ENCODE data around the gene CCDC88A. TPM values are rescaled to one million over a fixed set of nuclear protein-coding genes. Genes with fewer than 3 reads are reported as not detected.

The CCDC88A gene
- total and polyA plus RNA-seq, 2 experiments from 2014 or later: 144 to 169 TPM

DNA sequence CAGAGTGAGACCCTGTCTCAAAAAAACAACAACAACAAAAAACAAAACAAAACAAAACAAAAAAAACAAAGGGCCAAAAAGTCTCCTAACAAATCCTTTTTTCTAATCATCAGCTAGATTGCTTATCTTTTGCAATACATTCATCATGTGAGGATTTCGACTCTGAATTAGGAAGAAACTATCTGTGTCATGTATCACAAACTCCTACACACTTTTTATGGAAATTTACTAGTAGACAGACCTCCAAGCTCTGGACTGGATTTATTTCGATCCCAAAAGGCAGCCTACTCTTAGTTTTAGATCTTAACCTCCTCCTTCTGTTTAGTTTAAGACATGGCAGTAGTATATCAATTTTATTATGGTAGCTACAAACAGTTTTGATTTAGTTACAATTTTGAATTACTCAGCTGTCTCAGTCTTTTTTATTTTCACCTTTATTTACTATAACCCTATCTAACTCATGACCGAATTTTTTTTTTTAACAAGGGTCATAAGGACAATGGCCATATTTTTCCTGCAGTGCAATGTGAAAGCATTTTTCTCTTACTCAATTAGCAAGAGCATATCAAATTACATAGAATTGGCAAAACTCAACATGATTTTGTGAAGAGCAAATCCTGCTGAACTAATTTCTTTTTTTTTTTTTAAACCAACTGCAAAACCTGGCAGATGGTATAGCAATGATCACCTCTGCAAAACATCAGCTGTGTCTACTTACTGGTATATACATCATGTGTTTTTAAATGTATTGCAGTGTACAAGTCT is 10.7 kb upstream of the CCDC88A start:
- H3K27me3 Mint-ChIP-seq (ENCODE audit: insufficient read depth, low read depth, poor library complexity): peaks cover 4% of the 10 kb centered on the region
- Histone ChIP-seq H4K20me1 (replicated peaks; ENCODE audit: insufficient read depth) (no peaks in the 10 kb centered on the region), H3K79me2 (replicated peaks; ENCODE audit: insufficient read depth) (no peaks in the 10 kb centered on the region), H3K36me3 (ENCODE audit: insufficient read depth) (no peaks in the 10 kb centered on the region), H3K27ac (ENCODE audit: low read depth) (no peak overlapping the region), H3K4me2 (no peak overlapping the region), H3F3A (replicated peaks; ENCODE audit: low read depth) (no peaks in the 10 kb centered on the region), H3K4me1 (ENCODE audit: insufficient read depth) (no peaks in the 10 kb centered on the region), H3K4me3 (no peak overlapping the region), H2AFZ (no peak overlapping the region), H3K27me3 (ENCODE audit: insufficient read depth) (no peaks in the 10 kb centered on the region), H3K9me2 (ENCODE audit: insufficient read depth) (no peaks in the 10 kb centered on the region)
- no peak overlapping the region for H3K27ac Mint-ChIP-seq
- ATAC-seq (no peak), DNase-seq (ENCODE audit: low spot score) (no peak)
- no peak overlapping the region for H3K4me3 Mint-ChIP-seq
- no peak for TF ChIP-seq ZNF114 (CRISPR knock-in tag; IDR thresholded peaks at IDR 0.05)
- no peak for TF ChIP-seq NANOG (IDR thresholded peaks at IDR 0.05; ENCODE audit: borderline replicate concordance)
- TF ChIP-seq, protein P1, sequence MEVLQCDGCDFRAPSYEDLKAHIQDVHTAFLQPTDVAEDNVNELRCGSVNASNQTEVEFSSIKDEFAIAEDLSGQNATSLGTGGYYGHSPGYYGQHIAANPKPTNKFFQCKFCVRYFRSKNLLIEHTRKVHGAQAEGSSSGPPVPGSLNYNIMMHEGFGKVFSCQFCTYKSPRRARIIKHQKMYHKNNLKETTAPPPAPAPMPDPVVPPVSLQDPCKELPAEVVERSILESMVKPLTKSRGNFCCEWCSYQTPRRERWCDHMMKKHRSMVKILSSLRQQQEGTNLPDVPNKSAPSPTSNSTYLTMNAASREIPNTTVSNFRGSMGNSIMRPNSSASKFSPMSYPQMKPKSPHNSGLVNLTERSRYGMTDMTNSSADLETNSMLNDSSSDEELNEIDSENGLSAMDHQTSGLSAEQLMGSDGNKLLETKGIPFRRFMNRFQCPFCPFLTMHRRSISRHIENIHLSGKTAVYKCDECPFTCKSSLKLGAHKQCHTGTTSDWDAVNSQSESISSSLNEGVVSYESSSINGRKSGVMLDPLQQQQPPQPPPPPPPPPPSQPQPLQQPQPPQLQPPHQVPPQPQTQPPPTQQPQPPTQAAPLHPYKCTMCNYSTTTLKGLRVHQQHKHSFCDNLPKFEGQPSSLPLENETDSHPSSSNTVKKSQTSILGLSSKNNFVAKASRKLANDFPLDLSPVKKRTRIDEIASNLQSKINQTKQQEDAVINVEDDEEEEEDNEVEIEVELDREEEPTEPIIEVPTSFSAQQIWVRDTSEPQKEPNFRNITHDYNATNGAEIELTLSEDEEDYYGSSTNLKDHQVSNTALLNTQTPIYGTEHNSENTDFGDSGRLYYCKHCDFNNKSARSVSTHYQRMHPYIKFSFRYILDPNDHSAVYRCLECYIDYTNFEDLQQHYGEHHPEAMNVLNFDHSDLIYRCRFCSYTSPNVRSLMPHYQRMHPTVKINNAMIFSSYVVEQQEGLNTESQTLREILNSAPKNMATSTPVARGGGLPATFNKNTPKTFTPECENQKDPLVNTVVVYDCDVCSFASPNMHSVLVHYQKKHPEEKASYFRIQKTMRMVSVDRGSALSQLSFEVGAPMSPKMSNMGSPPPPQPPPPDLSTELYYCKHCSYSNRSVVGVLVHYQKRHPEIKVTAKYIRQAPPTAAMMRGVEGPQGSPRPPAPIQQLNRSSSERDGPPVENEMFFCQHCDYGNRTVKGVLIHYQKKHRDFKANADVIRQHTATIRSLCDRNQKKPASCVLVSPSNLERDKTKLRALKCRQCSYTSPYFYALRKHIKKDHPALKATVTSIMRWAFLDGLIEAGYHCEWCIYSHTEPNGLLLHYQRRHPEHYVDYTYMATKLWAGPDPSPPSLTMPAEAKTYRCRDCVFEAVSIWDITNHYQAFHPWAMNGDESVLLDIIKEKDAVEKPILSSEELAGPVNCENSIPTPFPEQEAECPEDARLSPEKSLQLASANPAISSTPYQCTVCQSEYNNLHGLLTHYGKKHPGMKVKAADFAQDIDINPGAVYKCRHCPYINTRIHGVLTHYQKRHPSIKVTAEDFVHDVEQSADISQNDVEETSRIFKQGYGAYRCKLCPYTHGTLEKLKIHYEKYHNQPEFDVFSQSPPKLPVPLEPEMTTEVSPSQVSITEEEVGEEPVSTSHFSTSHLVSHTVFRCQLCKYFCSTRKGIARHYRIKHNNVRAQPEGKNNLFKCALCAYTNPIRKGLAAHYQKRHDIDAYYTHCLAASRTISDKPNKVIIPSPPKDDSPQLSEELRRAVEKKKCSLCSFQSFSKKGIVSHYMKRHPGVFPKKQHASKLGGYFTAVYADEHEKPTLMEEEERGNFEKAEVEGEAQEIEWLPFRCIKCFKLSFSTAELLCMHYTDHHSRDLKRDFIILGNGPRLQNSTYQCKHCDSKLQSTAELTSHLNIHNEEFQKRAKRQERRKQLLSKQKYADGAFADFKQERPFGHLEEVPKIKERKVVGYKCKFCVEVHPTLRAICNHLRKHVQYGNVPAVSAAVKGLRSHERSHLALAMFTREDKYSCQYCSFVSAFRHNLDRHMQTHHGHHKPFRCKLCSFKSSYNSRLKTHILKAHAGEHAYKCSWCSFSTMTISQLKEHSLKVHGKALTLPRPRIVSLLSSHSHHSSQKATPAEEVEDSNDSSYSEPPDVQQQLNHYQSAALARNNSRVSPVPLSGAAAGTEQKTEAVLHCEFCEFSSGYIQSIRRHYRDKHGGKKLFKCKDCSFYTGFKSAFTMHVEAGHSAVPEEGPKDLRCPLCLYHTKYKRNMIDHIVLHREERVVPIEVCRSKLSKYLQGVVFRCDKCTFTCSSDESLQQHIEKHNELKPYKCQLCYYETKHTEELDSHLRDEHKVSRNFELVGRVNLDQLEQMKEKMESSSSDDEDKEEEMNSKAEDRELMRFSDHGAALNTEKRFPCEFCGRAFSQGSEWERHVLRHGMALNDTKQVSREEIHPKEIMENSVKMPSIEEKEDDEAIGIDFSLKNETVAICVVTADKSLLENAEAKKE (CRISPR knock-in tag; IDR thresholded peaks at IDR 0.05): no peak
- TF ChIP-seq EZH2phosphoT487 (IDR thresholded peaks at IDR 0.05; ENCODE audit: unreplicated experiment): no peak
- no peak for TF ChIP-seq POLR2AphosphoS5 (IDR thresholded peaks at IDR 0.05; ENCODE audit: low read depth)
- TF ChIP-seq JUNB (IDR thresholded peaks at IDR 0.05; ENCODE audit: unreplicated experiment): no peak
- no peak for TF ChIP-seq CREB1 (CRISPR knock-in tag; IDR thresholded peaks at IDR 0.05; ENCODE audit: low read depth)
- TF ChIP-seq, protein P2, sequence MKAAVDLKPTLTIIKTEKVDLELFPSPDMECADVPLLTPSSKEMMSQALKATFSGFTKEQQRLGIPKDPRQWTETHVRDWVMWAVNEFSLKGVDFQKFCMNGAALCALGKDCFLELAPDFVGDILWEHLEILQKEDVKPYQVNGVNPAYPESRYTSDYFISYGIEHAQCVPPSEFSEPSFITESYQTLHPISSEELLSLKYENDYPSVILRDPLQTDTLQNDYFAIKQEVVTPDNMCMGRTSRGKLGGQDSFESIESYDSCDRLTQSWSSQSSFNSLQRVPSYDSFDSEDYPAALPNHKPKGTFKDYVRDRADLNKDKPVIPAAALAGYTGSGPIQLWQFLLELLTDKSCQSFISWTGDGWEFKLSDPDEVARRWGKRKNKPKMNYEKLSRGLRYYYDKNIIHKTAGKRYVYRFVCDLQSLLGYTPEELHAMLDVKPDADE (IDR thresholded peaks at IDR 0.05): no peak
- TF ChIP-seq, protein P3, sequence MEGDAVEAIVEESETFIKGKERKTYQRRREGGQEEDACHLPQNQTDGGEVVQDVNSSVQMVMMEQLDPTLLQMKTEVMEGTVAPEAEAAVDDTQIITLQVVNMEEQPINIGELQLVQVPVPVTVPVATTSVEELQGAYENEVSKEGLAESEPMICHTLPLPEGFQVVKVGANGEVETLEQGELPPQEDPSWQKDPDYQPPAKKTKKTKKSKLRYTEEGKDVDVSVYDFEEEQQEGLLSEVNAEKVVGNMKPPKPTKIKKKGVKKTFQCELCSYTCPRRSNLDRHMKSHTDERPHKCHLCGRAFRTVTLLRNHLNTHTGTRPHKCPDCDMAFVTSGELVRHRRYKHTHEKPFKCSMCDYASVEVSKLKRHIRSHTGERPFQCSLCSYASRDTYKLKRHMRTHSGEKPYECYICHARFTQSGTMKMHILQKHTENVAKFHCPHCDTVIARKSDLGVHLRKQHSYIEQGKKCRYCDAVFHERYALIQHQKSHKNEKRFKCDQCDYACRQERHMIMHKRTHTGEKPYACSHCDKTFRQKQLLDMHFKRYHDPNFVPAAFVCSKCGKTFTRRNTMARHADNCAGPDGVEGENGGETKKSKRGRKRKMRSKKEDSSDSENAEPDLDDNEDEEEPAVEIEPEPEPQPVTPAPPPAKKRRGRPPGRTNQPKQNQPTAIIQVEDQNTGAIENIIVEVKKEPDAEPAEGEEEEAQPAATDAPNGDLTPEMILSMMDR (conservative IDR thresholded peaks at IDR 0.05; ENCODE audit: low read depth in 2 of 2): no peak
- TF ChIP-seq STAT1 (IDR thresholded peaks at IDR 0.05; ENCODE audit: unreplicated experiment): no peak
- TF ChIP-seq ZNF331 (CRISPR knock-in tag; IDR thresholded peaks at IDR 0.05; ENCODE audit: low read depth): no peak
- no peaks in the 10 kb centered on the region for H3K36me3 Mint-ChIP-seq (ENCODE audit: low read depth)
- no peaks in the 10 kb centered on the region for H3K9me3 Mint-ChIP-seq
- 0 out of 3 replicates have a peak, but pooled peaks cover 2% of the 10 kb centered on the region for H3K4me1 Mint-ChIP-seq
